Tibial artery (tissue), 4 donors: ENCODE results near the gene MAP1LC3B2.

Experiments used
- DNase-seq, 2 donors: peaks; one replicate each; pipeline ENCODE4 v3.0.0-alpha.2; 2019
- H3K27ac ChIP-seq, 2 donors: fragments of 200-600 bp; sonication (generic) in 1 of 2; 1 replicate in 1 of 2; 2 replicates in 1 of 2; pipeline ENCODE4 v1.5.1; 2018 to 2019; ENCODE audit warnings: mild to moderate bottlenecking in 1 of 2
- H3K27me3 ChIP-seq, 2 donors: fragments of 200-600 bp; sonication (generic) in 1 of 2; one replicate each; pipeline versions ENCODE4 v1.5.1 to v1.6.0; 2016 to 2019
- H3K36me3 ChIP-seq, 3 donors: fragments of 200-600 bp; sonication (generic) in 2 of 3; one replicate each; pipeline ENCODE4 v1.5.1; 2016 to 2019; ENCODE audit warnings: mild to moderate bottlenecking in 2 of 3
- H3K4me1 ChIP-seq, 4 donors: fragments of 200-600 bp; sonication (generic) in 2 of 4; 1 replicate in 3 of 4; 2 replicates in 1 of 4; pipeline ENCODE4 v1.5.1; 2016 to 2019
- H3K4me3 ChIP-seq, 2 donors: fragments of 200-600 bp; sonication (generic) in 1 of 2; 1 replicate in 1 of 2; 2 replicates in 1 of 2; pipeline ENCODE4 v1.5.1; 2018 to 2019; ENCODE audit warnings: mild to moderate bottlenecking in 2 of 2
- H3K9me3 ChIP-seq, 3 donors: fragments of 200-600 bp; sonication (generic) in 1 of 3; one replicate each; pipeline ENCODE4 v1.5.1; 2016 to 2019
- intact Hi-C: fragments of 100-400 bp; cut with DNase I; formaldehyde crosslinking; loops from one replicate; pipeline ENCODE4 v1.15.0; 2023; ENCODE audit warnings: low total_unique reads
- TF ChIP-seq, protein P1 (sequence below), 2 experiments: fragments of 200-600 bp in 1 of 2; fragments of 450-650 bp in 1 of 2; IDR thresholded peaks; one replicate each; pipeline ENCODE4 v1.5.1; 2017 to 2019; ENCODE audit warnings: antibody characterized with exemption in 2 of 2, mild to moderate bottlenecking in 1 of 2, moderate library complexity in 1 of 2

MAP1LC3B2 gene

DNA sequence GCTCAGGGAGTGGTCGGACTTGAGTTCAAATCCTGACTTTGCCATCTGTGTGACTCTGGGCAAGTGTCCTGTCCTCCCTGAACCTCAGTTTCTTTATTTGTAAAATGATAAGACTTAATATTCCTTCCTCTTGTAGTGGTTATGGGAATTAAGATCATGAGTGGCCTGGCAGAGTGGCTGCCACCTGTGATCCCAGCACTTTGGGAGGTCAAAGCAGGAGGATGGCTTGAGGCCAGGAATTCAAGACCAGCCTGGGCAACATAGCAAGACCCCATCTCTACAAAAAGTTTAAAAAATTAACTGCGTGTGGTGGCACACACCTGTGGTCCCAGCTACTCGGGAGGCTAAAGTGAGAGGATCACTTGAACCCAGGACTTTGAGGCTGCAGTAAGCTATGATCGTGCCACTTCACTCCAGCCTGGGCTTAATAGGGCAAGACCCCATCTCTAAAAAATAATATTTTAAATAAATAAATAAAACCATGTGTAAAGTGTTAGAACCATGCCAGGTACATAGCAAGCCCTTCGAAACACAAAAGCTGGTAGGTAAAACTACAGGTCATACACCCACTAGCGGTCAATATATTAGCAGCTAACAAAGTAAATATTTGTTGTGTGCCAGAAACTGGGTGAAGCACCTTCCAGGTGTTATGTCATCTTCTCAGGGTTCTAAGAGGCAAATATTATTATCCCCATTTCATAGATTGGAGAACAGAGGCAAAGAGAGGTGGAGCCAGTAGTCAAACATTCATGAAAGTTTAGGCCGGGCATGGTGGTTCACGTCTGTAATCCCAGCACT is 17.4 kb upstream of the MAP1LC3B2 start:
- DNase-seq, result no peak
- Histone ChIP-seq H3K4me1 (peaks cover 0 to 31% (median 17%) of the 10 kb centered on the region in 4 donors), H3K27me3 (no peaks in the 10 kb centered on the region), H3K9me3 (no peaks in the 10 kb centered on the region), H3K36me3 (no peaks in the 10 kb centered on the region), H3K27ac (no peak overlapping the region), H3K4me3 (no peak overlapping the region)
- TF ChIP-seq, protein P1, sequence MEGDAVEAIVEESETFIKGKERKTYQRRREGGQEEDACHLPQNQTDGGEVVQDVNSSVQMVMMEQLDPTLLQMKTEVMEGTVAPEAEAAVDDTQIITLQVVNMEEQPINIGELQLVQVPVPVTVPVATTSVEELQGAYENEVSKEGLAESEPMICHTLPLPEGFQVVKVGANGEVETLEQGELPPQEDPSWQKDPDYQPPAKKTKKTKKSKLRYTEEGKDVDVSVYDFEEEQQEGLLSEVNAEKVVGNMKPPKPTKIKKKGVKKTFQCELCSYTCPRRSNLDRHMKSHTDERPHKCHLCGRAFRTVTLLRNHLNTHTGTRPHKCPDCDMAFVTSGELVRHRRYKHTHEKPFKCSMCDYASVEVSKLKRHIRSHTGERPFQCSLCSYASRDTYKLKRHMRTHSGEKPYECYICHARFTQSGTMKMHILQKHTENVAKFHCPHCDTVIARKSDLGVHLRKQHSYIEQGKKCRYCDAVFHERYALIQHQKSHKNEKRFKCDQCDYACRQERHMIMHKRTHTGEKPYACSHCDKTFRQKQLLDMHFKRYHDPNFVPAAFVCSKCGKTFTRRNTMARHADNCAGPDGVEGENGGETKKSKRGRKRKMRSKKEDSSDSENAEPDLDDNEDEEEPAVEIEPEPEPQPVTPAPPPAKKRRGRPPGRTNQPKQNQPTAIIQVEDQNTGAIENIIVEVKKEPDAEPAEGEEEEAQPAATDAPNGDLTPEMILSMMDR (IDR thresholded peaks at IDR 0.05), result no peak
- intact Hi-C loops, result no loop called here

DNA sequence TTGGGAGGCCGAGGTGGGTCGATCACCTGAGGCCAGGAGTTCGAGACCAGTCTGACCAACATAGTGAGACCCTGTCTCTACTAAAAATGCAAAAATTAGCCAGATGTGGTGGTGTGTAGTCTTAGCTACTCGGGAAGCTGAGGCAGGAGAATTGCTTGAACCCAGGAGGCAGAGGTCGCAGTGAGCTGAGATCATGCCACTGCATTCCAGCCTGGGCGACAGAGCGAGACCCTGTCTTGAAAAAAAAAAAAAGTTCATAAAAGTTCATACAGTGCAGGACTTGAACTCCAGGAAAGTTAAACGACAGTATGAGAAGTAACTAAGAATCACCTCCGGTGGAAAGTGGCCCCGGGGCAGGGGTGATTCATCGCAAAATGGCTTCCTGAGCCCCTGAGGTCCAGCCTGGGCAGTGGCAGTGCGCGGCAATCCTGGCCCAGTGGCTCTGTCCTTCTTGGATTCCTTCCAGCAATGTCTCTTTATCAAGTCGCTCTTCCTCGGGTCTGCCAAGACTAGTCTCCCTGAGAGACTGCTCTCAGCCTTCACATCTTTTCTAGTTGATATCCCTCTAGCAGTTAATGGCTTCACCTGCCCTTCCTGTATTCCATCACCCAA is 16.7 kb upstream of the MAP1LC3B2 start:
- no peaks in the 10 kb centered on the region for H3K9me3 ChIP-seq
- H3K27ac ChIP-seq, result no peak overlapping the region
- peaks cover 0 to 31% (median 17%) of the 10 kb centered on the region in 4 donors for H3K4me1 ChIP-seq
- no peak overlapping the region for H3K4me3 ChIP-seq
- intact Hi-C loops, result no loop called here
- no peaks in the 10 kb centered on the region for H3K36me3 ChIP-seq
- TF ChIP-seq, protein P1 (IDR thresholded peaks at IDR 0.05), result no peak
- DNase-seq, result no peak
- no peaks in the 10 kb centered on the region for H3K27me3 ChIP-seq

DNA sequence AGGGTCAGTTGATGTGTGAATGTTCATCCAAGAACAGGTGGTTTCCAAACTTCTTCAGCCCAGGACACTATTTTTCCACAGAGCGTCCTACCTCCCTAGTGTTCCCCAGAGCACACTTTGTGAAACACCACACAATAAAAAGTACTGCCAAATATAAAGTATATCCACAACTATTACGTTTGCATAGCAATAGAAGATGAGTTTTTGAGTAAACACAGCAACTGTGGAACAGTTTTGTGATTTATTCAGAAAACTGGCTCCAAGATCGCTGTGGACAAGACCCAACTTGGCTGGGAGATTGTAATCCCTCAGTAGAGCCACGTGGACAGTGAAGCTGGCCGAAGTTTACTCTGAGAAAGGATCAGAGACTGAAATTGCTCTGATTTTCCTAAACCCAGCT is 14.5 kb upstream of the MAP1LC3B2 start:
- Histone ChIP-seq H3K9me3 (no peaks in the 10 kb centered on the region), H3K27ac (no peak overlapping the region), H3K4me1 (peaks cover 0 to 27% (median 9%) of the 10 kb centered on the region in 4 donors), H3K4me3 (no peak overlapping the region), H3K27me3 (no peaks in the 10 kb centered on the region), H3K36me3 (no peaks in the 10 kb centered on the region)
- peak; percentile 63 to 79 for DNase-seq
- TF ChIP-seq, protein P1 (IDR thresholded peaks at IDR 0.05), result no peak
- intact Hi-C loops, result no loop called here

DNA sequence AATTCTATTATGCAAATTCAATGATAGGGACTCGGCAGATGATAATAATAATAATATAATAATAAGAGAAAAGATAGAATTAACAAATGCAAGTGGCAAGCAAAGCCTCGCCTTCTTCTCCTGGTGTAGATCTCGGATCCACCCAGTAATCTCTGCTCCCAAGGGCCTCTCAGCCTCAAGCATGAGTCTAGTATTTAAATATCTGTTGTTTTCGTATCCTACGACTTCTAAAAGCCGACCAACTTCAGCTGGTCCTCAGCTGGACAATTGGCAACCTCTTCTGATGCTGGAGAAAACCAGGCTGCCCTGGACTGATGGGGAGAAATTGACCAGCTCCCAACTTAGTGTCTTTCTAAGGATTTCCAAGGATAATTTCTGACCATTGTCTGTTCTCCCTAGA is 14.0 kb upstream of the MAP1LC3B2 start:
- H3K4me3 ChIP-seq, result no peak overlapping the region
- no peaks in the 10 kb centered on the region for H3K9me3 ChIP-seq
- peak in 1 of 2 donors; percentile 21 for DNase-seq
- H3K27me3 ChIP-seq, result no peaks in the 10 kb centered on the region
- intact Hi-C loops, result no loop called here
- peaks cover 0 to 22% (median 7%) of the 10 kb centered on the region in 4 donors for H3K4me1 ChIP-seq
- H3K27ac ChIP-seq, result no peak overlapping the region
- TF ChIP-seq, protein P1 (IDR thresholded peaks at IDR 0.05), result no peak
- H3K36me3 ChIP-seq, result no peaks in the 10 kb centered on the region

DNA sequence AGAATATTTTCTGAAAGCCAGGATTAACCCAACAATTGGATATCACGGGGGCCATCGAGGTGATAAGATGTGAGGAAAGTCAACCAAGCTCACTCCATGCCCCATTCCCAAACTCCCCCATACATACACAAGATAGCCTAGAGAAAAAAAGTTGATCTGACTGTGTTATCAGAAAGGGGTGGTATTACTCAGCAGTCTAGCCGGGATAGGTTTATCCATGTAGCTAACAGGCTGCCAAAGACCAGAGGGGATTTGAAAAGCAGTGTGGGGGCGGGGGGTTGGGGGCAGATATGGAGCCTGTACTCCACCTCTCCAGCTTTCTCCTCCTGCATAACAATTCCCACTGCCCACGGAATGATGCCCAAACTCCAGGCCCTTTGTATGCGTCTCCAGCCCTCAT is 13.2 kb upstream of the MAP1LC3B2 start:
- H3K27me3 ChIP-seq, result no peaks in the 10 kb centered on the region
- intact Hi-C loops, result no loop called here
- TF ChIP-seq, protein P1 (IDR thresholded peaks at IDR 0.05), result no peak
- no peak overlapping the region for H3K27ac ChIP-seq
- peaks cover 0 to 20% (median 5%) of the 10 kb centered on the region in 4 donors for H3K4me1 ChIP-seq
- peak in 1 of 2 donors; percentile 25 for DNase-seq
- no peak overlapping the region for H3K4me3 ChIP-seq
- H3K36me3 ChIP-seq, result no peaks in the 10 kb centered on the region
- no peaks in the 10 kb centered on the region for H3K9me3 ChIP-seq
